ENCODE data around the gene MCF2L.

The MCF2L gene

DNA sequence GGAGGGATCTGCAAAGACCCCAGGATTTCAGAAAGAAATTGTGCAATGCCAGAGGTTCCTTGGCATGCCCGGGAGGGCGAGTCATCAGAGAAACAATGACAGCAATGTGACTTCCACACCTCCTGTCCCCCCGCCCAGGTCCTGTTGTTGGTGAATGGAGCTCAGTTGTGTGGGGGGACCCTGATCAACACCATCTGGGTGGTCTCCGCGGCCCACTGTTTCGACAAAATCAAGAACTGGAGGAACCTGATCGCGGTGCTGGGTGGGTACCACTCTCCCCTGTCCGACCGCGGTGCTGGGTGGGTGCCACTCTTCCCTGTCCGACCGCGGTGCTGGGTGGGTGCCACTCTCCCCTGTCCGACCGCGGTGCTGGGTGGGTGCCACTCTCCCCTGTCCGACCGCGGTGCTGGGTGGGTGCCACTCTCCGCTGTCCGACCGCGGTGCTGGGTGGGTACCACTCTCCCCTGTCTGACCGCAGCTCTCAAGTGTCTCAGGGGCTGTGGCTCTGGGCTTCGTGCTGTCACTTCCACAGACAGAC lies 148.4 kb downstream of the MCF2L start:
- Mint-ChIP-seq H3K4me1 (ENCODE audit: low read depth) (no peaks in the 10 kb centered on the region), H3K4me3 (no peak overlapping the region), H3K27me3 (no peaks in the 10 kb centered on the region), H3K27ac (no peak overlapping the region), H3K36me3 (ENCODE audit: low read depth) (no peaks in the 10 kb centered on the region), H3K9me3 (no peaks in the 10 kb centered on the region)
- DNase-seq = peak; percentile 11

DNA sequence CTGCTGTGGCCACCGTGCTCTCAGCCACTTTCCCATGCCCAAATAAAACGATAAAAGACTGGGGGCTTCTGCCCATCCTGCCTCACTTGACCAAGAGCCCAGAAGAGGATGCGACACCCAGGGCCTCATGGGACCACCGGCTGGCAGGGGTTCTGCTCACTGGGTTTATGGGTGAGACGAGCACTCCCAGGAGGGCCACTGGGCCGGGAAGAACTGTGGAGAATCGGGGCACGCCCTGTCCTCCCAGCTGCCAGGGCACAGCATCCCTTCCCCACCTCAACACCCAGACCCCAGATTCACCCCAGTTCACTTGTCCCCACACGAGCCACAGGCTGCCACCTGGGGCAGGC lies 148.9 kb downstream of the MCF2L start:
- Mint-ChIP-seq H3K4me1 (ENCODE audit: low read depth) (no peaks in the 10 kb centered on the region), H3K9me3 (no peaks in the 10 kb centered on the region), H3K4me3 (no peak overlapping the region), H3K36me3 (ENCODE audit: low read depth) (no peaks in the 10 kb centered on the region), H3K27me3 (no peaks in the 10 kb centered on the region), H3K27ac (no peak overlapping the region)
- DNase-seq = peak; percentile 19

DNA sequence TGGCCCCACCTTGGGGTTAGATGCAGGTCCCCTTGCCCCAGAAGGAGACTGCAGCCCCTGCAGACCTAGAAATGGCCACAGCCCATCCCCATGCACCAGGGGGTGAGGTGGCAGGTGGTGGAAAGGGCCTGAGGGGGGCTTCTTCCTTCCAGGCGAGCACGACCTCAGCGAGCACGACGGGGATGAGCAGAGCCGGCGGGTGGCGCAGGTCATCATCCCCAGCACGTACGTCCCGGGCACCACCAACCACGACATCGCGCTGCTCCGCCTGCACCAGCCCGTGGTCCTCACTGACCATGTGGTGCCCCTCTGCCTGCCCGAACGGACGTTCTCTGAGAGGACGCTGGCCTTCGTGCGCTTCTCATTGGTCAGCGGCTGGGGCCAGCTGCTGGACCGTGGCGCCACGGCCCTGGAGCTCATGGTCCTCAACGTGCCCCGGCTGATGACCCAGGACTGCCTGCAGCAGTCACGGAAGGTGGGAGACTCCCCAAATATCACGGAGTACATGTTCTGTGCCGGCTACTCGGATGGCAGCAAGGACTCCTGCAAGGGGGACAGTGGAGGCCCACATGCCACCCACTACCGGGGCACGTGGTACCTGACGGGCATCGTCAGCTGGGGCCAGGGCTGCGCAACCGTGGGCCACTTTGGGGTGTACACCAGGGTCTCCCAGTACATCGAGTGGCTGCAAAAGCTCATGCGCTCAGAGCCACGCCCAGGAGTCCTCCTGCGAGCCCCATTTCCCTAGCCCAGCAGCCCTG lies 149.4 kb downstream of the MCF2L start:
- no peak overlapping the region for H3K27ac Mint-ChIP-seq
- H3K4me3 Mint-ChIP-seq = no peak overlapping the region
- DNase-seq = peak; percentile 3
- no peaks in the 10 kb centered on the region for H3K36me3 Mint-ChIP-seq (ENCODE audit: low read depth)
- H3K9me3 Mint-ChIP-seq = no peaks in the 10 kb centered on the region
- no peaks in the 10 kb centered on the region for H3K27me3 Mint-ChIP-seq
- no peaks in the 10 kb centered on the region for H3K4me1 Mint-ChIP-seq (ENCODE audit: low read depth)

DNA sequence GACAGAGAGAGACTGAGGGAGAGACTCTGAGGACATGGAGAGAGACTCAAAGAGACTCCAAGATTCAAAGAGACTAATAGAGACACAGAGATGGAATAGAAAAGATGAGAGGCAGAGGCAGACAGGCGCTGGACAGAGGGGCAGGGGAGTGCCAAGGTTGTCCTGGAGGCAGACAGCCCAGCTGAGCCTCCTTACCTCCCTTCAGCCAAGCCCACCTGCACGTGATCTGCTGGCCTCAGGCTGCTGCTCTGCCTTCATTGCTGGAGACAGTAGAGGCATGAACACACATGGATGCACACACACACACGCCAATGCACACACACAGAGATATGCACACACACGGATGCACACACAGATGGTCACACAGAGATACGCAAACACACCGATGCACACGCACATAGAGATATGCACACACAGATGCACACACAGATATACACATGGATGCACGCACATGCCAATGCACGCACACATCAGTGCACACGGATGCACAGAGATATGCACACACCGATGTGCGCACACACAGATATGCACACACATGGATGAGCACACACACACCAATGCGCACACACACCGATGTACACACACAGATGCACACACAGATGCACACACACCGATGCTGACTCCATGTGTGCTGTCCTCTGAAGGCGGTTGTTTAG lies 150.3 kb downstream of the MCF2L start:
- Mint-ChIP-seq H3K27me3 (no peaks in the 10 kb centered on the region), H3K36me3 (ENCODE audit: low read depth) (no peaks in the 10 kb centered on the region), H3K27ac (no peak overlapping the region), H3K4me1 (ENCODE audit: low read depth) (no peaks in the 10 kb centered on the region), H3K9me3 (no peaks in the 10 kb centered on the region), H3K4me3 (no peak overlapping the region)
- DNase-seq = peak; percentile 17

DNA sequence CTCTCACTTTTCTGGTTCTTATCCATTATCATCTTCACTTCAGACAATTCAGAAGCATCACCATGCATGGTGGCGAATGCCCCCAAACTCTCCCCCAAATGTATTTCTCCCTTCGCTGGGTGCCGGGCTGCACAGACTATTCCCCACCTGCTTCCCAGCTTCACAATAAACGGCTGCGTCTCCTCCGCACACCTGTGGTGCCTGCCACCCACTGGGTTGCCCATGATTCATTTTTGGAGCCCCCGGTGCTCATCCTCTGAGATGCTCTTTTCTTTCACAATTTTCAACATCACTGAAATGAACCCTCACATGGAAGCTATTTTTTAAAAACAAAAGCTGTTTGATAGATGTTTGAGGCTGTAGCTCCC lies 150.8 kb downstream of the MCF2L start:
- peak; percentile 13 for DNase-seq
- Mint-ChIP-seq H3K27ac (no peak overlapping the region), H3K36me3 (ENCODE audit: low read depth) (no peaks in the 10 kb centered on the region), H3K9me3 (no peaks in the 10 kb centered on the region), H3K4me3 (no peak overlapping the region), H3K27me3 (no peaks in the 10 kb centered on the region), H3K4me1 (ENCODE audit: low read depth) (no peaks in the 10 kb centered on the region)

DNA sequence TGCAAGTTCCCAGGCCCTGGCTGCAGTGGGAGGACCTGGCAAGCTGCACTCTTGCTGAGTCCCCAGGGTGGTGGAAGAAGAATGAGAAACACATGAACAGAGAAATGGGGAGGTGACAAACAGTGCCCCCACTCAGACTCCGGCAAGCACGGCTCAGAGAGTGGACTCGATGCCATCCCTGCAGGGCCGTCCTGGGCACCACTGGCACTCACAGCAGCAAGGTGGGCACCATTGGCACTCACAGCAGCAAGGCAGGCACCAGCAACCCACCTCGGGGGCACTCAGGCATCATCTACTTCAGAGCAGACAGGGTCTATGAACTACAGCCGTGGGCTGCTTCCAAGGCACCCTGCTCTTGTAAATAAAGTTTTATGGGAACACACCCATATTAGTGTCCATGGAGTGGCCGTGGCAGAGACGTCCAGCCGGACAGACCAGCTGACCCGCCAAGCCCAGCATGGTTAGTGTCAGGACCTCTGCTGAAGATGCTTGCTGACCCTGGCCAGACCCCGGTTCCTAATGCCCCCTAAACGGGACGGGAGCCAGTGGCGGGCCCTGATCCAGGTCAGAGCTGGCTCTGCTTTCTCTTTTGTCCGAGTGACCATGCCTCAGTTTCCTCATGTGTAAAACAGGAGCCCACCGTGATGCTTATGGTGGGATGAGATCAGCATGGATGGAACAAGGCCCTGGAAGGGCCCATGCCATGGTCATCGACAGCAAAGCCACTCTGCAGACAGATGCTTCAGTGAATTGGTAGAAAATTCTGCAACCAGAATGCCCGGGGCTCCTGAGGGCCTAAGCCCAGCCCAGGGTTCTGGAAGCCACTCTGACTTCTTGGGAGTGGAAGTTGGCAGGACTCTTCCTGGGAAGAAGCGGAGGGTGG lies 151.5 kb downstream of the MCF2L start:
- Mint-ChIP-seq H3K27me3 (peaks cover 2% of the 10 kb centered on the region), H3K27ac (no peak overlapping the region), H3K9me3 (no peaks in the 10 kb centered on the region), H3K4me1 (ENCODE audit: low read depth) (no peaks in the 10 kb centered on the region), H3K36me3 (ENCODE audit: low read depth) (no peaks in the 10 kb centered on the region), H3K4me3 (no peak overlapping the region)
- DNase-seq = peak; percentile 18

DNA sequence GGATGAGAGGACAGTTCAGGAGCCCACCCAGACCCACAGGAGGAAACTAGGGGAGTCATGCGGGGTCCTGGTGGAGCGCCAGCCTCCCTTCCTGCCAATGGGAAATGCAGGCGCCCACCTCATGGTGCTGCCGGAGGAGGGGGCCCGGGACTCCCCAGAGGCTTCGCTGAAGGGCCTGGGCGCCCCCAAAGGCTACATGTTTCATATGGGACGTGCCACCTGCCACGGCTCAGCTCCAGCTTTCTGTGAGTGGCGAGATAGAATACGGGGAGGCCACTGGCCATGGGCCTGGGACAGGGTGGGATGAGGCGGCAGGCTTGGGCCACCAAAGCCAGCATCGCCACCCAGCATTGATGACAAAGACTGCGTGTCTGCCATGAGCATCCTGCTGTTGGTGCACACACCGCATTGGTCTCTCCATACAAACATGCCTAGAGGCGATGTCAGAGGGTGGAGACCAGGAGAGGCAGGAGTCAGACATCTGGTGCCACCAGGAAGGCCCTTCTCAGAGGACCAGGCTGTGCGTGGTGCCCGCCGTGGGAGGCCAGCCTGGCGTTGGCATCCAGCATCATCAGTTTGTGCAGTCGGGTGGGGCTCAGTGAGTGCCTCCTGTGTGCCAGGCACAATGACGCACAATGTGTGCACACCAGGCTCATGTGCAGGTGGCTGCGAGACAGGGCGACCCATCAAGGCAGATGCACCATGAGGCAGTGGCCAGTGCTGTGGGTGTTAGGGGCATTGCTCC lies 152.3 kb downstream of the MCF2L start:
- Mint-ChIP-seq H3K4me1 (ENCODE audit: low read depth) (no peaks in the 10 kb centered on the region), H3K4me3 (no peak overlapping the region), H3K27ac (no peak overlapping the region), H3K9me3 (no peaks in the 10 kb centered on the region), H3K36me3 (ENCODE audit: low read depth) (no peaks in the 10 kb centered on the region), H3K27me3 (peaks cover 7% of the 10 kb centered on the region)
- peak; percentile 20 for DNase-seq

DNA sequence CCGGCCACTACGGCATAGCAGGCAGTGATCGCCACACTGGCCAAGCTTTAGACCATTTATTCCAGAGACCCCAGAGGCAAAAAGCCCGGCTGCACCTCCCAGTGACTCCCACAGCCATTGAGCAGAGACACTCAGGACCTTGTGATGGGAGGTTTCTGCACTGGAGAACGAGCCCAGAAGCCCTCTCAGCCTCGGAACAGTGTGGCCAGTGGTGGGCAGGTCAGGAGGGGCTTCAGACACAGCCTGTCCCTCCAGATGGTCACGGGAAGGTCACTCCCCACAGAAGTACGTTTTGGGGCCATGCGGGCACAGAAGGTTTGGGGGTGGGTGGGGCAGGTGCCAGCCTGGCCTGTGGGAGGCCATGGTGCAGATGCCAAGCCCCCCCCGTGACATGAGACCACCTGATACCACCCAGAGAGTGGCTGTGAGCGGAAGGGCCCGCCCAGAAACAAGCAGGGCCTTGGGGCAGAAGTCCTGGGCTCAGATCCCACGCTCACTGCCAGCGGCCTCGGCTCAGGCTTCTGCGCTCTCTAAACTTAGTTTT lies 153.0 kb downstream of the MCF2L start:
- DNase-seq = peak; percentile 16
- Mint-ChIP-seq H3K27me3 (peaks cover 7% of the 10 kb centered on the region), H3K4me3 (no peak overlapping the region), H3K36me3 (ENCODE audit: low read depth) (no peaks in the 10 kb centered on the region), H3K9me3 (no peaks in the 10 kb centered on the region), H3K27ac (no peak overlapping the region), H3K4me1 (ENCODE audit: low read depth) (no peaks in the 10 kb centered on the region)

DNA sequence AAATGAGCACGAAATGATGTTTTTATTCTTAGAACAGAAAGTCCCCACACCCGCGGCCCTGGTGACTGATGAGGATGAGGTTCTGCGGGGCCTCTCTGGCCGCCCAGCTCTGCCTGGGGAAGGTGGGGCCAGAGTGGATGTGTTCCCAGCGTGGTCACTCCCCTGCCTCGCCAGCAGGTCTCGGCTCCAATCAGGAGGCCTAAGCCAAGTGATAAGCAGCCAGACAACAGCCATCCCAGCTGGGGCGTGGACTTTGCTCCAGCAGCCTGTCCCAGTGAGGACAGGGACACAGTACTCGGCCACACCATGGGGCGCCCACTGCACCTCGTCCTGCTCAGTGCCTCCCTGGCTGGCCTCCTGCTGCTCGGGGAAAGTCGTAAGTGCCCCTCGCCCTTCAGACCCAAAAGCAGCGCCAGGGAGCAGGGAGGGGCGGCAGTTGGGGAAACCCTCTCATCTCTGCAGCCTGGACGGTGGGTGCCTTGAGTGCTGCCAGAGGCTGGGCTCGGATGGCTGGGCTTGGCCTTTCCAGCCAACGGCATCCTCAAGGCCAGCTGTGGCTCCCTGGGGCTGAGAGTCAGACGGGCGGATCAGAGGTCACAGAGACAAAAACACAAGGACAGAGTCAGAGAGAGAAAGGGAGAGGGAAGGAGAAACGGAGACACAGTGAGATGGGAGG lies 153.7 kb downstream of the MCF2L start, which contains the start of gene F10:
Gene F10 (plus strand): TSS at position 250 of the 676 bp plus-strand sequence. CDS start 57 bp downstream, at position 307.
- H3K27me3 Mint-ChIP-seq = peaks cover 13% of the 10 kb centered on the region

DNA sequence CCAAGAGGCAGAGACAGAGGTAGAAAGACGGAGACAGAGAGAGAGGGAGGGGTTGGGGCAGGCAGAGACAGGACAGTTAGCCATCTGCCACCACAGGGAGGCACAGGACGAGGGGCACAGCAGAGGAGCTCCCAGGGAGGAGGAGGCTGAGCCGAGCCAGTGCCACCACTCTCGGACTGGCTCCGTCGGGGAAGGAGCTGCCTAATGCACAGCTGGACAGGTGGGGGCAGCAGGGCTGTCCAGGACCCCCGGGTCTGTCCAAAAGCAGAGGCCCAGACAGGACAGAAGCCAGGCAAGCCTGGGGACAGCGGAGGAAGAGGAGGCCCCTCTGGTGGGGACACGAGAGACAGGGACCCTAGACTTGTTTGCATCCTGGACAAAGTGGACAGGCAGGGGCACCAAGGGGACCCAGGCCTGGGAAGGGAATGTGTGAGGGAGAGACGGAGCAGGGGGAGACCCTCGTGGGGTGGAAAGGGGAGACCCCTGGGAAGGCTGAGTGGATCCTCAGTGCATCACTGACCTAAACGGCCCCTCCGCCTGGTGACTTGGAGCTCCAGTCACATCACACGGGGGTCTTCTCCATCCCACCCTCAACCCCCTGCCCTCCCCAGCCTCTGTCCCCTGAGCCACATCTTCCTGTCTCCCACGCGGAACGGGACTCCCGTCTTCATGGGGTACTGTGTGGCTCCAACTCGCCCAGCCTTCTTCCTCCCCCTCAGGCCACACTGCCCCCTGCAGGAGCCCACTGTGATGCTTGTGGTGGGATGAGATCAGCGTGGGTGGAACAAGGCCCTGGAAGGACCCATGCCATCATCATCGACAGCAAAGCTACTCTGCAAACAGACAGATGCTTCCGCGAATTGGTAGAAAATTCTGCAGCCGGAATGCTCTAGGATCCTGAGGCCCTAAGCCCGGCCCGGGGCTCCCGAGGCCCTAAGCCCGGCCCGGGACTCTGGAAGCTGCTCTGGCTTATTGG lies 154.5 kb downstream of the MCF2L start:
- no peaks in the 10 kb centered on the region for H3K4me1 Mint-ChIP-seq (ENCODE audit: low read depth)
- H3K36me3 Mint-ChIP-seq (ENCODE audit: low read depth) = no peaks in the 10 kb centered on the region
- H3K4me3 Mint-ChIP-seq = no peak overlapping the region
- H3K9me3 Mint-ChIP-seq = no peaks in the 10 kb centered on the region
- peak; percentile 29 for DNase-seq
- peaks cover 20% of the 10 kb centered on the region for H3K27me3 Mint-ChIP-seq
- no peak overlapping the region for H3K27ac Mint-ChIP-seq

More for the DNA sequence above, 153.7 kb downstream of the MCF2L start, which contains the start of gene F10:
- H3K4me3 Mint-ChIP-seq = no peak within 1 kb of the TSS
- H3K36me3 Mint-ChIP-seq (ENCODE audit: low read depth) = no peaks in the 10 kb centered on the region
- H3K9me3 Mint-ChIP-seq = no peaks in the 10 kb centered on the region
- peak; percentile 11 for DNase-seq
- no peaks in the 10 kb centered on the region for H3K4me1 Mint-ChIP-seq (ENCODE audit: low read depth)
- H3K27ac Mint-ChIP-seq = no peak within 1 kb of the TSS

DNA sequence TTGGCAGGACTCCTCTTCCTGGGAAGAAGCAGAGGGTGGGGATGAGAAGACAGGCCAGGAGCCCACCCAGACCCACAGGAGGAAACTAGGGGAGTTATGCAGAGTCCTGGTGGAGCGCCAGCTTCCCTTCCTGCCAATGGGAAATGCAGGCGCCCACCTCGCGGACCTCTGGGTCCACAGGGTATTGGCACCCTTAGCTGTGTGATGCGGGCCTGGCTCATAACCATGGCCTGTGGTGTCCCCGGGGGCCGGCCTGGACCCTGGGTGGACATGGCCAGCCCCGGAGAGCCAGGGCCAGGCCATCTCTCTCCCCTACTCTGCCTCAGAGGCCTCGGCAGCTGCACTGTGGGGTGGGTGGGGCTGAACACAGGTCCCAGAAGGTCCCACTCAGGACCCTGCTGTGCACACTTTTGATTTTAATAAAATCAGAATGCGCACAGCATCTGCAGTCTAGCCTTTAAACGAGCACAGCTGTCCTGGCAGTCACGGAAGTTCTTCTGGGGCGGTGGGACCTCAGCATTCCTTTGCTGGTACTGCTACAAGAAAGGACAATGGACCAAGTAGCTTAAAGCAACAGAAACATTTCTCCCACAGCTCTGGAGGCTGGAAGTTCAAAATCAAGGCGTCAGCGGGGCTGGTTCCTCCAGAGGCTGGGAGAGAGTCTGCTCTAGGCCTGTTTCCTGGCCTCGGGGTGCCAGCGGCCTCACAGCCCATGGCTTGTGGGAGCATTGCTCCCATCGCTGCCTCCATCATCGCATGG lies 155.4 kb downstream of the MCF2L start:
- peaks cover 26% of the 10 kb centered on the region for H3K27me3 Mint-ChIP-seq
- no peaks in the 10 kb centered on the region for H3K9me3 Mint-ChIP-seq
- H3K4me3 Mint-ChIP-seq = no peak overlapping the region
- peak; percentile 17 for DNase-seq
- peaks cover 4% of the 10 kb centered on the region for H3K4me1 Mint-ChIP-seq (ENCODE audit: low read depth)
- H3K27ac Mint-ChIP-seq = no peak overlapping the region
- H3K36me3 Mint-ChIP-seq (ENCODE audit: low read depth) = no peaks in the 10 kb centered on the region

Measured in activated T-cell treated with anti-CD3 and anti-CD28 coated beads, Interleukin-2, amount 50 U/mL, for 24 hours (primary cell).